B cell (primary cell): ENCODE data around the gene ADM2. TPM values are rescaled to one million over a fixed set of nuclear protein-coding genes. Genes with fewer than 3 reads are reported as not detected.

Experiments
- ATAC-seq: fragments of 200-7000 bp; cut with Tn5 transposase; one replicate; pipeline ENCODE4 v1.10.0; 2021; ENCODE audit warnings: low read depth, mild to moderate bottlenecking, moderate number of reproducible peaks, moderate library complexity
- CTCF ChIA-PET: fragments of 350-600 bp; sonication (Branson Sonifier 250); formaldehyde crosslinking; loops from one replicate; lab custom pipeline; 2021; ENCODE audit warnings: antibody characterized with exemption, inconsistent platforms; lab: Charles Lee
- POLR2A ChIA-PET: fragments of 350-600 bp; sonication (Branson Sonifier 250); formaldehyde crosslinking; loops from one replicate; lab custom pipeline; 2021; ENCODE audit warnings: antibody characterized with exemption; lab: Charles Lee
- DNase-seq: peaks from one replicate; pipeline ENCODE4 v3.0.0; 2013
- H2AFZ ChIP-seq: 2 replicates; pipeline ENCODE4 v1.6.1; 2012; ENCODE audit warnings: mild to moderate bottlenecking, low read depth, low read length; ENCODE audit not compliant: insufficient read depth, poor library complexity, severe bottlenecking
- H3K27ac ChIP-seq, 2 donors: 1 replicate in 1 of 2; 2 replicates in 1 of 2; pipeline ENCODE4 v1.5.1; 2012 to 2013; ENCODE audit warnings: low read length in 2 of 2, mild to moderate bottlenecking in 2 of 2, moderate library complexity in 1 of 2
- H3K27me3 ChIP-seq, 4 experiments: fragments of 200-600 bp in 1 of 4; sonication (generic) in 1 of 4; replicated peaks in 1 of 4; 1 replicate in 2 of 4; 2 replicates in 2 of 4; pipeline versions ENCODE4 v1.6.1 to v1.7.0; 2013 to 2016; ENCODE audit warnings: low read length in 3 of 4, mild to moderate bottlenecking in 2 of 4, mixed read lengths in 1 of 4, moderate library complexity in 1 of 4; ENCODE audit not compliant: insufficient read depth in 4 of 4, control insufficient read depth in 3 of 4; ENCODE audit errors: control extremely low read depth in 1 of 4
- H3K36me3 ChIP-seq, 2 experiments: replicated peaks in 1 of 2; 1 replicate in 1 of 2; 2 replicates in 1 of 2; pipeline versions ENCODE4 v1.6.1 to v1.7.1; 2013; ENCODE audit warnings: low read length in 1 of 2; ENCODE audit not compliant: insufficient read depth in 2 of 2, control insufficient read depth in 1 of 2; ENCODE audit errors: control extremely low read depth in 1 of 2, extremely low read depth in 1 of 2
- H3K4me1 ChIP-seq, 2 donors: fragments of 200-600 bp in 1 of 2; sonication (generic) in 1 of 2; 1 replicate in 1 of 2; 2 replicates in 1 of 2; pipeline versions ENCODE4 v1.5.1 to v1.6.1; 2013 to 2017; ENCODE audit warnings: low read length in 2 of 2; ENCODE audit not compliant: control insufficient read depth in 2 of 2, insufficient read depth in 2 of 2
- H3K4me2 ChIP-seq: replicated peaks from 2 replicates; pipeline ENCODE3; 2012; ENCODE audit warnings: mild to moderate bottlenecking, low read depth, low read length; ENCODE audit not compliant: poor library complexity, severe bottlenecking
- H3K4me3 ChIP-seq, 5 experiments: fragments of 200-600 bp in 1 of 5; sonication (generic) in 1 of 5; 1 replicate in 3 of 5; 2 replicates in 2 of 5; pipeline versions ENCODE4 v1.5.1 to v1.7.0; 2011 to 2016; ENCODE audit warnings: low read length in 4 of 5, mild to moderate bottlenecking in 4 of 5, low read depth in 2 of 5, control low read depth in 1 of 5, moderate library complexity in 1 of 5; ENCODE audit not compliant: insufficient read depth in 1 of 5; ENCODE audit errors: control extremely low read depth in 1 of 5, extremely low read depth in 1 of 5
- H3K79me2 ChIP-seq: fragments of 200-600 bp; sonication (generic); one replicate; pipeline ENCODE4 v1.6.0; 2016; ENCODE audit warnings: low read length; ENCODE audit not compliant: control insufficient read depth, insufficient read depth
- H3K9ac ChIP-seq: fragments of 200-600 bp; sonication (generic); 2 replicates; pipeline ENCODE4 v1.6.1; 2017; ENCODE audit warnings: mild to moderate bottlenecking, low read length, moderate library complexity
- H3K9me3 ChIP-seq, 3 donors: one replicate each; pipeline versions ENCODE4 v1.6.1 to v1.7.1; 2013; ENCODE audit warnings: low read length in 2 of 3; ENCODE audit not compliant: control insufficient read depth in 2 of 3, insufficient read depth in 1 of 3; ENCODE audit errors: control extremely low read depth in 1 of 3
- H4K20me1 ChIP-seq: 2 replicates; pipeline ENCODE4 v1.6.0; 2012; ENCODE audit warnings: mild to moderate bottlenecking, low read length; ENCODE audit not compliant: insufficient read depth, control insufficient read depth, poor library complexity, severe bottlenecking
- H3K27ac Mint-ChIP-seq: one replicate; pipeline ENCODE4 v1.8.0; 2021; ENCODE audit warnings: mixed read lengths
- H3K27me3 Mint-ChIP-seq: one replicate; pipeline ENCODE4 v1.8.0; 2021; ENCODE audit warnings: mixed read lengths
- H3K4me1 Mint-ChIP-seq: one replicate; pipeline ENCODE4 v1.8.0; 2021; ENCODE audit warnings: mixed read lengths
- H3K4me3 Mint-ChIP-seq: one replicate; pipeline ENCODE4 v1.8.0; 2021; ENCODE audit warnings: mixed read lengths
- H3K9me3 Mint-ChIP-seq: one replicate; pipeline ENCODE4 v1.8.0; 2022; ENCODE audit warnings: mixed read lengths; ENCODE audit not compliant: insufficient read depth
- CTCF ChIP-seq: fragments of 200-600 bp; IDR thresholded peaks from one replicate; pipeline ENCODE4 v1.8.0; 2022; ENCODE audit warnings: antibody characterized with exemption, mild to moderate bottlenecking
- EZH2 ChIP-seq: IDR thresholded peaks from 2 replicates; pipeline ENCODE4 v1.6.1; 2012; ENCODE audit warnings: borderline replicate concordance, low read depth, mild to moderate bottlenecking, moderate library complexity, low read length; ENCODE audit not compliant: insufficient read depth, poor library complexity, severe bottlenecking
- WGBS: methylation state at CpG from one replicate; pipeline ENCODE4 v1.1.5; 2013; ENCODE audit warnings: missing lambda C conversion rate; ENCODE audit not compliant: insufficient coverage; 5-methylcytosine and 5-hydroxymethylcytosine counted together
- intact Hi-C: fragments of 100-400 bp; cut with micrococcal nuclease; formaldehyde crosslinking; loops from one replicate; pipeline ENCODE4 v1.10.0; 2022
- polyA plus RNA-seq: library from polyadenylated mRNA; depleted of rRNA; stranded (reverse); fragments of >200 nt; gene quantifications from 2 replicates; pipeline ENCODE4 v1.2.3, GENCODE V29; 2012
- total RNA-seq, 2 donors: library from RNA; stranded (reverse); fragments of 120-200 nt in 1 of 2; gene quantifications; 1 replicate in 1 of 2; 2 replicates in 1 of 2; pipeline versions ENCODE4 v1.2.3 to v1.2.4, GENCODE V29; 2013 to 2022

Gene ADM2
- total and polyA plus RNA-seq, 2 donors (not counting 1 experiment from before 2014, with no cell fraction given) = 0.67 to 3.7 TPM

- Mint-ChIP-seq H3K4me1 (peaks cover 30% of the 10 kb centered on the region), H3K27me3 (no peaks in the 10 kb centered on the region), H3K27ac (no peak overlapping the region), H3K9me3 (no peaks in the 10 kb centered on the region), H3K4me3 (no peak overlapping the region)
- ChIA-PET POLR2A (no interaction called here), CTCF (interaction anchor here (2.0 to 2.5 kb wide), 2 partner anchors 15 to 32 kb away, joined by 7 to 8 read pairs; no protein-coding TSS in a partner anchor)
- intact Hi-C loops = no loop called here
- Histone ChIP-seq H3K79me2 (peaks cover 20% of the 10 kb centered on the region), H3K9me3 (no peaks in the 10 kb centered on the region), H3K36me3 (peaks cover 0 to 75% of the 10 kb centered on the region in 2 experiments), H3K27ac (no peak overlapping the region), H3K4me2 (no peak overlapping the region), H3K4me3 (no peak overlapping the region), H3K9ac (no peak overlapping the region), H4K20me1 (peaks cover 31% of the 10 kb centered on the region), H3K27me3 (no peaks in the 10 kb centered on the region), H2AFZ (no peak overlapping the region), H3K4me1 (peaks cover 23 to 27% of the 10 kb centered on the region in 2 donors)
- WGBS = 97% methylated on average over 25 of the region's 30 CpGs
- TF ChIP-seq EZH2 (no peak), CTCF (no peak)
- no peak for DNase-seq
- ATAC-seq = no peak
These were observed 16.0 kb upstream of the ADM2 start for GRCh38 chr22:50465066-50465930.

- Histone ChIP-seq H3K4me3 (no peak overlapping the region), H3K36me3 (peaks cover 0 to 61% of the 10 kb centered on the region in 2 experiments), H3K4me2 (no peak overlapping the region), H3K4me1 (peaks cover 43 to 47% of the 10 kb centered on the region in 2 donors), H3K27ac (peak overlapping the region in 1 of 2 donors; percentile 90), H3K9me3 (no peaks in the 10 kb centered on the region), H2AFZ (no peak overlapping the region), H4K20me1 (peaks cover 50% of the 10 kb centered on the region), H3K79me2 (peaks cover 40% of the 10 kb centered on the region), H3K9ac (no peak overlapping the region), H3K27me3 (no peaks in the 10 kb centered on the region)
- Mint-ChIP-seq H3K27ac (peak overlapping the region; percentile 63), H3K27me3 (no peaks in the 10 kb centered on the region), H3K4me3 (no peak overlapping the region), H3K4me1 (peaks cover 50% of the 10 kb centered on the region), H3K9me3 (no peaks in the 10 kb centered on the region)
- ChIA-PET CTCF (interaction anchor here (1.0 to 2.2 kb wide), 3 partner anchors 13 to 154 kb away, joined by 3 to 6 read pairs (median 6); no protein-coding TSS in a partner anchor), POLR2A (interaction anchor here (2.6 kb wide), 1 partner anchor 41 kb away, joined by 8 read pairs; the partner anchor contains the start of genes LMF2 and NCAPH2)
- intact Hi-C loops = no loop called here
- 77% methylated on average over 19 of the region's 24 CpGs for WGBS
- ATAC-seq (no peak), DNase-seq (no peak)
- TF ChIP-seq EZH2 (no peak), CTCF (no peak)
These were observed 14.0 kb upstream of the ADM2 start for GRCh38 chr22:50467341-50467740.
